Measurements from ENCODE around the gene C15orf62.

C15orf62 gene, protein sequence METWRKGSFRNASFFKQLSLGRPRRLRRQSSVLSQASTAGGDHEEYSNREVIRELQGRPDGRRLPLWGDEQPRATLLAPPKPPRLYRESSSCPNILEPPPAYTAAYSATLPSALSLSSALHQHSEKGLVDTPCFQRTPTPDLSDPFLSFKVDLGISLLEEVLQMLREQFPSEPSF

DNA sequence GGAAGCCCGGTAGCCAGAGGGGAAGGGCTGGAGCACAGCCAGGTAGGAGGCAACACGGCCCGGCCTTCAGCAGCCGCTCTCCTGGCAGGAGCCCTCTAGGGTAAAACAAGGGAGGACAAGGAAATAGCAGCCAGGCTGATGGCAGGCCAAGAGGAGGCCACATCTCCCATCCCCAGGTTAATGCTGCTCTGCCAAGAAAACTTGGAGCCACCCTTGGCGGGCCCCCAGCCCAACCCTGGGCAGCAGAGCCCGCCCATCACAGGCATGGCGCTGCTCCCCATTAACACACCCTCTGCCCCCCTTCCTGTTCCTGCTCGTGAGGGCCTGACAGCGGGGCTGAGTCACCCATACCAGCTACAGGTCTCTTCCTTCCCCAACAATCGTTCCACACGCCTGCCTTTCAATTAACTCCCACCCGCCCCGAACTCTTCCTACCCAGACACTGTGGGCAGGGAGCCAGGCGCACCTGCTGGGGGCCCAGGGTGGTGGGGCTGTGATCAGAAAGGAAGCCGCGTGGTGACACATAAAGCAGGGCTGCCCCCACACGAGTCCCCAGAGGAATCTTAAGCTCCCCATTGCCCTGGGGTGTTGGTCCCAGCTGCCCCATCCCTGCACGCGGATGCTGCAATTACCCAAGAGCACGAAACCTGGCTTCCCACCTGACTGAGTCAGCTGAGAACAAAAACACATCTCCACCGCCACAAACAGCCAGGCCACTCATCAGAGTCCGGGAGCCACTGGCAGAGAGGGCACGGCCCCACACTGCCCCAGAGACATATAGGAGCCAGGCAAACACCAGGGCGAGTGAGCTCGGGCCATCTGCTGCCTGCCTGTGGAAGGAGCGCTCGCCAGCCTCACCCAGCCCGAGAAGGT lies at the start of gene C15orf62:
C15orf62 (plus strand) TSS at position 707 of the 873 bp plus-strand sequence. CDS start 516 bp downstream, outside the sequence.
- DNase-seq, result peak; percentile 68

DNA sequence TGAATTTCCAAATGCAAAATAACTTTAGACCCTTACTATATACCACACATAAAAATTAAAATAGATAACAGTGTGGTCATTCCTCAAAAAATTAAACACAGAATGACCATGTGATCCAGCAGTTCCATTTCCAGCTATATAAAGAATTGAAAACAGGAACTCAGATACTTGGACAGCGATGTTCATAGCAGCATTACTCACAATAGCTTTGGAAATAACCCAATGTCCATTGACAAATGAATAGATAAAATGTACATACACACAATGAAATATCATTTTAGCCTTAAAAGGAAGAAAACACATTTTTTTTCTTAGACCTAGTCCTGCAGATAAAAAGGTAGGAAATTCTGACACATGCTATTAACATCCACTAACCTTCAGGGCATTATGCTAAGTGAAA lies 48.1 kb upstream of the C15orf62 start:
- no peak for DNase-seq

DNA sequence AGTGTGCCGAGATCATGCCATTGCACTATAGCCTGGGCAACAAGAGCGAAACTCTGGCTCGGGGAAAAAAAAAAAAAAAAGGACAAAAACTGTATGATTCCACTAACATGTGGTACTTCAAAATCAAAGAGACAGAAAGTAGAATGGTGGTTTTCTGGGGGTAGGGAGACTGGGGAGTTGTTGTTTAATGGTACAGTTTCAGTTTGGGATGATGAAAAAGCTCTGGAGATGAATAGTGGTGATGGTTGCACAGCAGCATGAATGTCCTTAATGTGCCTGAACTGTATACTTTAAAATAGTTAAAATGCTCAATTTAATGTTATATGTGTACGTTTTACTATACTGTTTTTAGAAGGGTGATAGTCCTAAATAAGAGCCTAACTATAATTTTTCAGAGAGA lies 47.4 kb upstream of the C15orf62 start:
- no peak for DNase-seq

DNA sequence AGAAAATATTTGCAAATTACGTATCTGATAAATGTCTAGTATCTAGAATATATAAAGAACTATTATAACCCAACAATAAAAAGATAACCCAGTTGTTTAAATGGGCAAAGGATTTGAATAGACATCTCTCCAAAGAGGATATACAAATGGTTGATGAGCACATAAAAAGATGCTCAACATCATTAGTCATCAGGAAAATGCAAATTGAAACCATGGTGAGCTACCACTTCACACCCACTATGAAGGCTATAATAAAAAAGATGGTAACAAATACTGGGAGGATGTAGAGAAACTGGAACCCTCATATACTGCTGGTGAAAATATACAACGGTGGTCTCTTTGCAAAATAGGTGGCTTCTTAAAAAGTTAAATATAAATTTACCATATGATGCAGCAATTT lies 46.8 kb upstream of the C15orf62 start:
- no peak for DNase-seq

DNA sequence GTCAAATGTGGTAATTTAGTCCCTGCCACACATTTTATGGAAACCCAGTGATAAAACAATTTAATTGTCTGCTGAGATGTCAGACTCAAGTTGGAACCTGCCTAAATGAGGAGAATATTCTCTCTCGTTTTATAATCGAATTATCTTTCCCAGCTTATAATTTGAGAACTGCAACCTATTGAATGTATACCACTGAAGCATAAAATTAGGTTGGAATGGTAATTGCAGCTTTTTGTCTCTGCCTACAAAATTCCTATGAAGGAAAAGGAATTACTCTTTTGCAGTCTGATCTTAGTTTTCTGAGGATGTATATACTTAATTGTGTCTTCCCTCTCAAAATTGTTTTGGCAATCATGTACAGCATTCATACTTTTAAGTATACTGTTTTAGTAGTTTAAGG lies 45.9 kb upstream of the C15orf62 start:
- no peak for DNase-seq

DNA sequence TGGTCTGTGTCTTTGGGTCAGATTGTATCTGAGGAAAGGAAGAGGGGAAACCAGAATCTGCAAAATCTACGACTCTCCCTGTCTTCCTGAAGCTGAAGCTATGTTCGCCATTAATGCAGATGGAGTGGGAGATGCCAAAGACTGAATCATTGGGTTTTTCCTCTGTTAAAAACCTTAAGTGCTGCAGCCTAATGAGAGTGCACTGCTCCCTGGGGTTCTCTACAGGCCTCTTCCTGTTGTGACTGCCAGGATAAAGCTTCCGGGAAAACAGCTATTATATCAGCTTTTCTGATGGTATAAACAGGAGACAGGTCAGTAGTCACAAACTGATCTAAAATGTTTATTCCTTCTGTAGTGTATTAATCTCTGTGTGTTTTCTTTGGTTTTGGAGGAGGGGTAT lies 38.7 kb upstream of the C15orf62 start:
- no peak for DNase-seq

DNA sequence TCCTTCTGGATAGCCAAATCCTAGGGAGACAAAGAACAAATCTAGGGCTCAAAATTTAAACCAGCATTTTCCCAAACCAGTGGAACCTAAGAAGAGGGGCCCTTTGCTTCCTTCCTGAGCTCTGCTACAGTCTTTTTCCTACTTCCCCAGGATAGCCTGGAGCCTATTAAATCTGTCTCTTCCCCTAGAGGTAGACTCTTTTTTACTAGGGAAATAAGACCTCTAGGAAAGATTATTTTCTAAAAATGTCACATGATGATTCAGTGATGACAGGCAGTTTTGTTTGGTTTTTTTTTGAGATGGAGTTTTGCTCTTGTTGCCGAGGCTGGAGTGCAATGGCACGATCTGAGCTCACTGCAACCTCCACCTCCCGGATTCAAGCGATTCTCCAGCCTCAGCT lies 33.2 kb upstream of the C15orf62 start:
- DNase-seq, result no peak

DNA sequence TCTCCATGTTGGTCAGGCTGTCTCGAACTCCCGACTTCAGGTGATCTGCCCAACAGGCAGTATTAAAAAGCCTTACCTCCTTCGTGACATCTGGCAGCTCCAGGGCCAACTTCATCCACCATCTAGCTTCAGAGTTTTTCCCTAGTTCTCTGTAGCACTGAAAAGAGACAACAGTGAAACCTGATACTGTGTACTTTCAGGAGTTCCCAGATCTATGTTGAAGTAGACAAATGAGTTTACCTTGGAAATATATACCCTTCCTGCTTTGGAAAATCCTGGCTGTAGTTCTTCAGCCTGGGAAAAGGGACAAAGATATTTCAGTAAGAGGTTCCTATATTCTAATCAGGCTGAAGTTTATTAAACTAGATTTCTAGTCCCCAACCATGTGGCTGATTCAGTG lies 32.7 kb upstream of the C15orf62 start:
- DNase-seq, result no peak

DNA sequence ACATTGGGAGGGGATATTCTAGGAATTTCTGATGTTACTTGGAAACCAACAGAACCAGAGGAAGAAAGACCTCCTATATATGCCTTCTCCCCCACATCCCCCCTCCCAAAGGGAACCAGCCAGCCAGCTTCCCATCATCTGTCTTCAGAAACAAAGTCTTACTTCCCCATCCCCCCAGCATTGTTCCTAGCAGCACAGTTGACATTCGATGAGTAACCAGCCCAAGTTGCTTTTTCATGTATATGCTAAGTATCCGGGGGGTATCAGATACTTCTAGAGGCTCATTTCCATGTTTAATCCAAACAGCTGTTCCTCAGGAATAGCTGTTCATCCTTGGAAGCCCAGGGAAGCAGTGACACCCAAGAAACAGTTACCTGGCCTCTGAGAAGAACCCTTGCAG lies 30.7 kb upstream of the C15orf62 start:
- DNase-seq, result no peak

DNA sequence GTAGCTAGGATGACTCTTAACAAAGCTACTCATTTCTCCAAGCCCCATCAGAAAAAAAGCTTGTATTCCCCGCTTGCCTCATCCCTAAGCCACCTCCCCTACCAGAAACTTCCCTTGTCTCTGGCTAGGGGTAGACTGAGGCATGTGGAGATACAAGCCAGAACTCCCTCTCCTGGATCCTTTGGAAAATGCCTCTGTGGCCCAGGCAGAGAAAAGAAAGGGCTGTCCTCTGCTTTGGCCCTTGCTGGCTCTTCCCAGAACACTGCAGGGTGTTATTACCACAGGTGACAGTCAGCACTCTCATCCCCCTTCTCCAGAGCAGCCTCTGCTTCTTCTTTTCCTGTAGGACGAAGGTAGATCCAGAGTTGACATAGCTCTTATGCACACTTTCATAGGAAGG lies 29.9 kb upstream of the C15orf62 start:
- DNase-seq, result no peak

DNA sequence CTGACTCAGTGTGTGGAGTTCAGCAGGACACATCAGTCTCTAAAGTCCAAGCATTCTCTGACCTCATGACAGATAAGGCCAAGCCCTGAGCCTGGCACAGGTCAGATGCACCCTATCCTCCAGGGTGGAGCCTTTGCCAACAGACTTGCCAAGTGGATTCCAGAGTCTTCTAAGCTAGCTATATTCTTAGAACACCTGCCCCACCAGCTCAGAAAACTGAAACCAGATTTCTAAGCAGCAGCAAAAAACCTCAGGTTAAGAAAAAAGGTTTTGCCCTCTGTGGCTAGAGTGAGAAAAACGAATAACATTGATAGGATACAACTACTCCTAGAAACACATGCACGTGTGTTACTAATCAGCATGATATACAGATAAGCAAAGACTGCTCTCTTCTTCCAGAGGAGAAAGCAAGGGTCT lies 26.3 kb upstream of the C15orf62 start:
- no peak for DNase-seq

DNA sequence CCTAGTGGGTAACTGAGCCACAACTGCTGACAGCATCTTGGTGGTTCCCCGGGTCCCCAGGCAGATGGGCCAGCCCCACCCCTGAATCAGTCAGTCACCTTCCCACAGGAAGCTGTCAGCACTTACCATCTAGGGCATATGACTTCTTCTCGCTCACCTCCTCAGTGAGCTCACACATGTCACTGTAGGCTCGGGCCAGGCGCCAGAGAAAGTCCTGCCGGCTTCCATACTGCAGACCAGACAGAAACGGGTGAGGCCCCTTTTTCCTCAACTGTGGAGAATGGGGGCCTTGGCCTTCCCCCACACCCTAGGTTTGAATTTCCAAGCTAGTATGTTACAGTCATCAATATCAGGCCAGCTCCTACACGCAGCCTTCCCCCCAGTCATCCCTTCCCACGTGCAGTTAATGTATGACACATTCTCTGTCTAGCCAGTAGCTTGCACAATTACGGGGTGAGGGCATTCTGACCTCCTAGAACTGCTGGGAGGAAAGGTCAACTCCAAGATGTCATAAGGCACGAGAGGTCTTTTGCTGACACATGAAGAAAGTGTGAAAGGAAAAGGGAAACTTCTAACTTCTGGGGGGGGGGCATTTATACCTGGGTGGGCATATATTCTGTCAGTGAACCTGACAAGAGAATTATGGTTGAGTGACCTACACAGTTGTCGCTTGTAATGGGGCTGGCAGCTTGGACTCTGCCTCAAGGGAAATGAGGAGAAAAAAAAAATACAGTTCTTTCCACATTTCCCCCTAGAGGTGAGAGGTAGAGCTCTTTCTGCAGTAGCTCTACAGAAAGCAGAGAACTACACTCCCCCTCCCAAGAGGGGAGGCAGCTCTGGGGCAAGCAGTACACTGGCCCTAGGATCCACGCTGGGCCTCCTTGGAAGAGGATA lies 25.6 kb upstream of the C15orf62 start:
- no peak for DNase-seq

DNA sequence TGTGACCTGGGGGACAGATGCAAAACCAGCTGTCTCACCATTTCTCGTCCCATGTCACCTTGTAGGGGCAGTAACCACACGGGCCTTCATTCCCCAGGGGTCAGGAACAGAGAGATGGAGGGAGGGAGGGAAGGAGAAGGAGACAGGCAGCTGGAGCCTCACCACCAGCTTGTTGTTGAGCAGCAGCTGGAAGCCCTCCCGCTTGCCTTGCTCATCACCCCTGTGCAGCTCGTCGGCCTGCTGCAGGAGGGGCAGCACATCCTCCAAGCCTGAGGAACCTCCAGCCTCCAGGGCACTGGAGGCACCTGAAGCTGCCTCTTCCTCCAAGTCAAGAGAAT lies 25.0 kb upstream of the C15orf62 start:
- DNase-seq, result no peak

DNA sequence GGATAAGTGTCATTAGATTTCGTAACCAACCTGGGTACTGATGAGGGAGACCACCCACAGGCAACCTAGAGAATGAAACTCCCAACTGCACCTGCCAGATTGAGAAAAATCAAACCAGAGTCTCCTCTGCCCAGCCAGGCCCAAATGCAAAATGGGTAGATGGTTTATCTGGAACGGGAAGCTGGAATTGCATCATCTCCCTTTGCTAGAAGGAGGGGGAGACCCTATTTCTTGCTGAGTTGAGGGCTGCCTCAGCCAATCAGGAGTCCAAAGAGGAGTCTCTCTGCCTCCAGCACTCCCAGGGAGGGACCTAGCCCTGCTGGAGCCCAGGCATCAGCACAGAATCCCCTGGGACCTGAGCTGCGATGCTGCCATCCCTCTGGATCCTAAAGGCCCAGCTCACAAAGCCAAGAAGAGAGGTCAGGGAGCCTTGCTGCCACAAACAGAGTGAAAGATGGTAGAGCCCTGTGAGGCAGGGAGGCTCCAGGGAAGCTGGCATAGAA lies 22.8 kb upstream of the C15orf62 start:
- no peak for DNase-seq

DNA sequence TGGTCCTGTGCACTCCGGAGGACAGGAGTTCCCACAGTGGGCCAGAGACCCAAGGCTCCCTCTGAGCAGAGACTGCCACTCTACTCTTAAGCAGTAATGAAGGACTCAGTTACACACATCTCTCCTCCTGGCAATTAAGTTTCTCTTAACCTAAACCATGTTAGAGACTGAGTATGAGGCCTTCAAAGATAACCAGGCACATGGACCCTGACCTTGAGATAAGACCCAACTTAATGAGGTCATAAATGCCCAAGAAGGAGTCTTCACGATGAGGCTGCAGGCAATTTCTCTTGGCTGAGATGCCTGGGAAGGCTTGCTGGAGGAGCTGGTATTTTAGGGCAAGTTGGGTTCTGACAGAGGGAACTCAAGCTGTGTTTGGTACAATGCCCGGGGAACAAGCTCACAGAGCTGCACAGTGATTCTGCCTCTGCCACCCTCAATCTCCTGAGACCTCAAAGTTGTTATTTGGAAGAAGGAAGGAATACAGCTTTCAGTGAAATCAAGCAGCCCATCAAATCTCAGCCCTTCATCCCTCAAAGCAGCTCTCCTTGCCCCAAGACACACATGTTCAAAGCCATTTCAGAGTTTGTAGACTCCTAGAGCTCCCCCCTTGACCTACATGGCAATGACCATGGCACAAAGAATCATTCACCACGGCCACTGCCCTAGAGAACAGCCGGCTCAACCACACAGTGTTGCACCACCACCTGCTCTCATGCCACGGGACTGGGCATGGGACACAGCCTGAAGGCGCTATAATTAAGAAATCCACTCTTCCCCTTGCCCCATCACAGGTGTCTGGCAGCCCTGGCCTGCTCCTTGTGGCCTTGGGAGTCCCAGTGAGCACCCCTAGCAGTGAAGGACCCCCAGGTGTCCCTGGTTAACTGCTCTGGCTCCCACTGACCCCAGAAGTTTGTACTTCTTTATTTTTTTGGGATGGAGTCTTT lies 21.8 kb upstream of the C15orf62 start:
- no peak for DNase-seq

DNA sequence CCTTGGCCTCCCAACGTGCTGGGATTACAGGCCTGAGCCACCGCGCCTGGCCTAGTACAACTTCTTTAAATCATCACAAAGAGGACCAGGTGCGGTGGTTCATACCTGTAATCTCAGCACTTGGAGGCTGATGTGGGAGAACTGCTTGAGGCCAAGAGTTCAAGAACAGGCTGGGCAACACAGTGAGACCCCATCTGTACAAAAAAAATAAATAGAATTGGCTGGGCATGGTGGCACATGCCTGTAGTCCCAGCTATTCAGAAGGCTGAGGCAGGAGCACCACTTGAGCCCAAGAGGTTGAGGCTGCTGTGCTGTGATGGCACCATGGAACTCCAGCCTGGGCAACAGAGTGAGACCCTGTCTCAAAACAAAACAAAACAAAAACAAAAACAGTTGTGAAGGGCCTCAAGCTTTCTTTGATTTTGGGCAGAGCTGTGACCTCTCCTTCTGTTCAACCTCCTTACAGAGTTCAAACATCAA lies 20.6 kb upstream of the C15orf62 start:
- no peak for DNase-seq

DNA sequence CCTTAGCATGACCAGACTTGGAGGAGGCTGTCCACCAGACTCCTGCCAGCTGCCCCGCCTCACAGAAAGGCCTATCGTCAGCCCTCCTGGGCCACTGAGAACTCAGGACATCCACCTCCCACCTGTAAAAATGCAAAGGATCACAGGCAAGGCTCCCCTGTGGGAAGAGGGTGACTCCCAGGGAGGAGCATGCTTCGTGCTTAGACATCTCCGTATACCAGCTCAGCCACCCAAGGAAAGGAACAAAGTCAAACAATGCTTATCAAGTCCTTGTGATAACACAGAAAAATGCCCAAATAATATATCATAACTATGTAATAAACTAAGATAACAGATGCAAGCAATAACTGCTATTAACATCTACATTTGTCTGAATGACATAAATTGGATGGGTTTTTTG lies 18.9 kb upstream of the C15orf62 start:
- DNase-seq, result no peak

DNA sequence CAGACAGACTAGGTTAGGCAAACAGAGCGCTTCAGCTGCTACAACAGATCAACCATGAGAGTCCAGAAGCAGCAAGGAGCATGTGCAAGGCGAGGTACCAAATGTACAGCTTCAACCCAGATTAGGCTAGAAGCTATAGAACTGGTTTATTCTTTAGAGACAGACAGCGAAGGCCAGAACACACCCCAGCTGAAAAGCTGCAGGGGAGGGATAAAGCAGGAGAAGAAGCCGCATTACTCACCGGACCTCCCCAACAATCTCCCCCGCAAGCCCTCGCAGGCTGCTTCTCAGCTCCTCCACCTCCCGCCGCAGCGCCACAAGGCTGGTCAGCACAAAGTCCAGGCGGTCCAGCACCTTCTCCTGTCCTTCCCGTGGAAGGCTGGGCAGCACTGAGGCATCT lies 18.0 kb upstream of the C15orf62 start:
- no peak for DNase-seq

DNA sequence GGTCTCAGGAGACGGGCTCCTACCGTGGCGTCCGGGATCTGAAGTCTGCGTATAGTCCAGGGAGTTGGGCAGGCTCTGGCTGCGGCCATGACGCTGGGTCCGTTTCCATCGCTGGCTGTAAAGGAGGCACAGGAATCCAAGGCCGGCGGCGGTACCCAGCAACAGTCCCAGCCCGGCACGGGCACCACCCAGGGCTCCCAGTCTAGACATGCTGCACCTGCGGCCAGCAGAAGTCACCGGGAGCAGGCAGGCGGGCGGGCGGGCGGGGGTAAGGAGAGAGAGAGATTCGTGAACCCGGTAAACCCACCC lies 15.3 kb upstream of the C15orf62 start:
- no peak for DNase-seq

DNA sequence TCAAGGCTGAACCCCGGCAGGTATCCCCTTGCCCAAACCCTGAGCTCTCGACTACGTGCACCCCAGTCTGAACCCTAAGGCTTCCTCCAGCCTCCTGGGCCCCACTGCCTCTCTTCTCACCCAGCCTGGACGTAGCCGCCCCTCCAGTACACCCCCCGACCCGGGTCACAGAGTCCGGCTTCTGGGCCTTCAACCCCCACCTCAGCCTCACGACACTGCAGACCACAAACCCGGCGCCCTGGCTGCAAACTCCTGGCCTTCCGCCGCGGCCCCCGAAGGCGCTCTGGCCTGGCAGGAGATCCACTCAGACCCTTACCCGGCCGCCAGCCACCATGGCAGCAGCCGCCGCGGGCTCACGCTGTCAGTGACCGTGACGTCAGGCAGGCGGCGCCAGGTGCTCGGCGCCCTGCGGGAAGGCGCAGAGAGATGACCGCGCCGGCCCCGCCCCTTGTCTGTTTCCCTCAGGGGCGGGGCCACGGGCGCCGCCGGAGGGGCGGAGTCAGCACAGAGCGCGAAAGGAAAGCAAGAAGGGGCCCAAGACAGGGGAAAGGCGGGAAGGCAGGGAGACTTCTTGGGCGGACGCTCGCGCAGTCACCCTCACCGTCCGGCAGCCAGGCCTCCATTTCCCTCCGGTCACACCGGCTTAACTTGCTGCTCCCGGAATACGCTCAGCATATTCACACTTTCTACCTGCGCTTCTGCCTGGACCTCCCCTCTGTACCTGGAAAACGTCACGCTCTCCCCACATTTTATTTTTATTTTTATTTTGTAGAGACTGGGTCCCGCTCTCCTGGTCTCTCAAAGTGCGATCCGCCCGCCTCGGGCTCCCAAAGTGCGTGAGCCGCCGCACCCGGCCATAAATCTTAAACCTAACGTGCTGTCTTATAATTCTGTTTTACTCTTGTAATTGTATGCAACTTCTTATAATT lies 14.6 kb upstream of the C15orf62 start, which contains the start of gene RMDN3:
RMDN3 (minus strand) TSS at position 372 of the 929 bp plus-strand sequence. CDS start 471 bp downstream, outside the sequence.
- DNase-seq, result peak; percentile 64

DNA sequence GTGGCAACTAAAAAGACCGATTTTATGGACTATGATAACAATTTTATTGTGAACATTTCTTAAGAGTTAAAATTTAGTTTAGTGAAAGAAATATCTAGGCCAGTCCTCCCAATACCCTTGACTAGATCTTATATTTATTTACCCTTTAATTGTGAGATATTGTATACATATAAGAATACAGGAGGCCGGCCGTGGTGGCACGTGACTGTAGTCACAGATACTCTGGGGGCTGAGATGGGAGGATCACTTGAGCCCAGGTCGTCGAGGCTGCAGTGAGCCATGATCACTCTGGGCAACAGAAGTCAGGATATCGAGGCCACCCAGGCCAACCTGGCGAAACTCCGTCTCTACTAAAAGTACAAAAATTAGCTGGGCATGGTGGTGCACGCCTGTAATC lies 14.0 kb upstream of the C15orf62 start:
- DNase-seq, result no peak
